Mammary epithelial cell (primary cell): ENCODE data around the gene PTPRO.

Experiments used
- EZH2 ChIP-seq: IDR thresholded peaks from 2 replicates; pipeline ENCODE4 v1.6.1; 2012; ENCODE audit warnings: low read length, inconsistent platforms, borderline replicate concordance
- TF ChIP-seq, protein P1 (sequence below), 2 donors: IDR thresholded peaks in 1 of 2; conservative IDR thresholded peaks in 1 of 2; 2 replicates each; pipeline ENCODE4 v1.5.1; 2011 to 2012; ENCODE audit warnings: inconsistent platforms in 2 of 2, low read length in 2 of 2, mild to moderate bottlenecking in 2 of 2, control low read depth in 1 of 2, low read depth in 1 of 2; ENCODE audit not compliant: insufficient read depth in 1 of 2; ENCODE audit errors: extremely low read depth in 1 of 2

DNA sequence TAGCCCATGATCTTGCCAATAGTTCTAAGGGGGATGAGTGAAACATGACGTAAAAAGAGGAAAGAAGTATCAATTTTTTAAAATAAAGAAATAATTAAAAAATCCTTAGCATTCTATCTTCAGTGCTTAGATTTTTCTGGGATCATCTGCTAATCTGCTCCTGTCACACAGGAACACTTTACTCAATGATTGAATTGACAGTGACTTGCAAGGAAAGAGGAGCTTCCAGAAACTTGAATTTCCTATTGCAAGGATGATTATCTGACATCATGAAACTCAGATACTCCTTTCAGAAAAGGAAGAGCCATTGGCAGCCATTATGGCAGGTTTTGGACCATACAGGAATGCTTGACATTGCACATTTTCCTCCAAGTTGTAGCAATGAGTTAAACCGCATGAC lies 41.4 kb upstream of the PTPRO start:
- TF ChIP-seq, protein P1, sequence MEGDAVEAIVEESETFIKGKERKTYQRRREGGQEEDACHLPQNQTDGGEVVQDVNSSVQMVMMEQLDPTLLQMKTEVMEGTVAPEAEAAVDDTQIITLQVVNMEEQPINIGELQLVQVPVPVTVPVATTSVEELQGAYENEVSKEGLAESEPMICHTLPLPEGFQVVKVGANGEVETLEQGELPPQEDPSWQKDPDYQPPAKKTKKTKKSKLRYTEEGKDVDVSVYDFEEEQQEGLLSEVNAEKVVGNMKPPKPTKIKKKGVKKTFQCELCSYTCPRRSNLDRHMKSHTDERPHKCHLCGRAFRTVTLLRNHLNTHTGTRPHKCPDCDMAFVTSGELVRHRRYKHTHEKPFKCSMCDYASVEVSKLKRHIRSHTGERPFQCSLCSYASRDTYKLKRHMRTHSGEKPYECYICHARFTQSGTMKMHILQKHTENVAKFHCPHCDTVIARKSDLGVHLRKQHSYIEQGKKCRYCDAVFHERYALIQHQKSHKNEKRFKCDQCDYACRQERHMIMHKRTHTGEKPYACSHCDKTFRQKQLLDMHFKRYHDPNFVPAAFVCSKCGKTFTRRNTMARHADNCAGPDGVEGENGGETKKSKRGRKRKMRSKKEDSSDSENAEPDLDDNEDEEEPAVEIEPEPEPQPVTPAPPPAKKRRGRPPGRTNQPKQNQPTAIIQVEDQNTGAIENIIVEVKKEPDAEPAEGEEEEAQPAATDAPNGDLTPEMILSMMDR (conservative IDR thresholded peaks at IDR 0.05 in 1 of 2, IDR thresholded peaks at IDR 0.05 in 1 of 2; ENCODE audit: extremely low read depth in 1 of 2, insufficient read depth in 1 of 2, low read depth in 1 of 2, low read length in 2 of 2), result no peak
- TF ChIP-seq EZH2, result no peak
